Measurements from ENCODE around the gene CCDC81.

CCDC81 gene

GRCh38 chr11:86440843-86441242, 66.2 kb downstream of the CCDC81 start:
- no peak for DNase-seq (ENCODE audit: low read depth)

DNA sequence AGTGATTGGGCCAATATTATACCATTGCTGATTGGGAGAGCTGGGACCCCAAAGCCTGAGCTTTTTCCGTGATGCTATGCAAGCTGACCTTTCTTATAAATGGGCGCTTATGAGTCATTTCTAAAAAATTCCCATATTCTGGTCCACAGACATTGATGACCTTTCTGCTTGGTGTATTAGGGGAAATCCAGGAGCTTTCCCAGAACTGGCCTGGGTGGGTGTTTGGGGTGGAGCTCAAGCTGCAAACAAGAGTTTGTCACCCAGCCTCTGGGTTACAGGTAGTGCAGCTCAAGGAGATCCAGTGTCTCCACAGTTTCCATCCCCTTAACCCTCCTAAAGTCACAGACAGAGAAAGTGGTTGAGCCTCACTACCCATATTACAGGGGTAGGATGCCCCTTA, 67.7 kb downstream of the CCDC81 start:
- no peak for DNase-seq (ENCODE audit: low read depth)

- no peak for DNase-seq (ENCODE audit: low read depth)
Measured at GRCh38 chr11:86442827-86443226, 68.1 kb downstream of the CCDC81 start.

DNA sequence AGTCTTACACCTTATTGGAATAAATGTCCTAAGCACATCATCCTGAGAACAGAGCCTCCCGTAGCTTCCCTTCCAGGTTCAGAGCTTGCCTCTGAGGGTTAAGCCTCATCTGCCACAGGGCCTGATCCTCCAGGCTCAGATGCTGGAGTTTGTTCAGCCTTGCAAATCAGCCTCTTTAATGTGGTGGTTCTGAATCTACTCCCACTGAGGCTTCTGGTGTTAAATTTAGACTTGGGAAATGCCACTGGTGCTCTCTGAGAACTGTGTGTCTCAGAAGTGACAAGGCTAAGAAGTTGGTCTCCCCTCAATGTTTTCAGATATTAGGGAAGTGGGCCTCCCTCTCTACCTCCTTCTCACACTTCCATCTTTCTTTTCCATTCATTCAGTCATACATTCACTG, 68.7 kb downstream of the CCDC81 start:
- DNase-seq (ENCODE audit: low read depth): no peak

GRCh38 chr11:86444981-86445380, 70.3 kb downstream of the CCDC81 start:
- no peak for DNase-seq (ENCODE audit: low read depth)

DNA sequence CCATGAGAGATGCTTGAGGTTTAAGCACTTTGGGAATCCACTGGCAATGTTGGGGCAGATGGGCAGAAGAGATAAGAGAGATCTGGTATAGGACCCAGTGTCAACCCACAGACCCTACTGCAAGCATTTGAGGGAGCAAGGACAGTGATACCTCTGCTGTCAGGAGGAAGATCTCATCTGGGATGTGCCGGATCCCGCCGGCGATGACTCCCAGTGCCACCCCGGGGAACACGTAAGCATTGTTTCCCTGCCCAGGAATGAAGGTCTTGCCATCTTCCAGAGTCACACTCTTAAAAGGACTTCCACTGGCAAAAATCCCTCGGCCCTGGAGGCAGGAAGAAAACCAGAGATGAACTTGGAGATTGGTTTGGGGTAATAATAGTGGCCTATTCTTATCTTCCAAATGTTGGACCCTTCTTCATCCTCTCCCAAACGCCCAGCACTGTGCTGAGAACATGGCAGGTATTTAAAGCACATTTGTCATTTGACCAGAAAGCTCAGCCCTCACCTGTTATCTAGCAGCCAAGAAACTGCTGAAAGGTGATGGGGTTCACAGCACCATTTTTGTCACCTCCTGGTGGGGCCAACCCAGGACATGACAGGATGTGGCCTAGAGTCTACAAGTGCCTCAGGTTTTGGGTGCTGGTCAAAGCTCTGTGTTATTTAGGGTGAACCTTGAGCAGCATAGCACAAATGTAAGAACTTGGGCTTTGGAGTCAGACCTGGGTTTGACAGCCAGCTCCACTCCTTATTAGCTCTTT, 71.7 kb downstream of the CCDC81 start:
- DNase-seq (ENCODE audit: low read depth): no peak

- DNase-seq (ENCODE audit: low read depth): no peak
Measured at GRCh38 chr11:86446924-86447285, 72.2 kb downstream of the CCDC81 start.

- DNase-seq (ENCODE audit: low read depth): no peak
Measured at GRCh38 chr11:86447763-86448480, 73.2 kb downstream of the CCDC81 start.

DNA sequence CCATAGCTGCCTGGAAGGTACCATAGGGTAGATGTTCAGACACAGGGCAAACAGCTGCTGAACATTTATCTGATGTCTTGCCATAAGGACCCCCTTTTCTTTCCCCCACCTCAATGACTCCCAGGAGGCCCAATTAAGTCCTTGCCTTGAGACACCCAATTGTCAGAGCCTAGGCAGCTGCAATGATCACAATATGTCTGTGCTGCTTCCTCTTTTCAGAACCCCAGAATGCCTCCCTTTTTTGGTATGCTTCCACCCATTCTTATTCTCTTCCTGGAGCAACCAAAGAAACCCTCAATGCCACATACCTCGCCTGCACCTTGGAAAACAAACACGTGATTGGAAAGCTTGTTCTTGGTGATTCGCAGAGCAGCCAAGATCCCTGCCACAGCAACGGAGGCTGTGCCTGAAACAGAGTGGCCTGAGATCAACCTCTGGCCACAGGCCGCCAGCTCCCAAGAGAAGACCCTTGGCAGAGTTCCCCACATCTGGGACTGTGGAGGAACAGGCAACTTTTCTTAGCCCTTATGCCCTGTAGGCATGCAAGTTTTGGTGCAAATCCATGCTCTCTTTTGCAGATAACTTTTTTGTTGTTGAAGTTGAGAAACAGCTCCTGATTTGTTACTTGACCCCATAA, 75.4 kb downstream of the CCDC81 start:
- DNase-seq (ENCODE audit: low read depth): no peak

- no peak for DNase-seq (ENCODE audit: low read depth)
Measured at GRCh38 chr11:86453290-86454030, 78.8 kb downstream of the CCDC81 start.

GRCh38 chr11:86456075-86456939, 81.6 kb downstream of the CCDC81 start:
- peak; percentile 59 for DNase-seq (ENCODE audit: low read depth)

GRCh38 chr11:86458294-86459001, 83.8 kb downstream of the CCDC81 start:
- DNase-seq (ENCODE audit: low read depth): no peak

DNA sequence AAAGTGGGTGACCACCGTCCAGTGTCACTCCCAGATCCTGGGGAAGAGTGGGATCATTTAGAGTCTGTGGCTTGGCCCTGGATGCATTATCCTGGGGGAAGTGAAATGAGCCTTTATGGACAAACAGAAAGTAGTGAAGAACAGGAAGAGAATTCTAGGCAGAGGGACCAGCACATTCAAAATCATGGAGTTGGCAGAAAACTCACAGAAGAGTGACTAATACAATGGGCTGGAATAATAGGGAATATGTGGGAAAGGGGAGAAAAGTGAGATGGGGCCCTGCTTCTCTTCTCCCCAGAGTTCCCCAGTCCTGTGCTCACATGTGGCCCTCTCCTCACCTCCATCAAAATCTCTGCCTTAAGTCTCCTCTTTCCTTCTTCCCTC, 84.3 kb downstream of the CCDC81 start:
- DNase-seq (ENCODE audit: low read depth): no peak

- no peak for DNase-seq (ENCODE audit: low read depth)
Measured at GRCh38 chr11:86459682-86460460, 85.2 kb downstream of the CCDC81 start.

- DNase-seq (ENCODE audit: low read depth): no peak
Measured at GRCh38 chr11:86460461-86461385, 86.0 kb downstream of the CCDC81 start.

DNA sequence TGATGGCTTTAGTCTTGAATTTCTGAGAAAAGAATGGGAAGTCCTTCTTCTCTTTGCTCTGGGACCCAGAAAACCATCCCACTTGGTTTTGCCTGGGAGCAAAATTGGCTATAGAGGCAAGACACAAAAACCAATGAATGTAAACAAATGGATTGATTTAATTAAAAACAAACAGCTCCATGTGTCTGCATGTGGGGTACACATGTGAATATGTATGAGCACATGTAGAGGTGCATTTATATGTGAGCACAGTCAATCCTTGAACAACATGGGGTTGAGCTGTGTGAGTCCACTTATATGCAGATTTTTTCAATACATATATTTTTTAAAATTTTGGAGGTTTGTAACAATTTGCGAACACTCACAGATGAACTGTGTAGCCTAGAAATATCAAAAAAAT, 87.2 kb downstream of the CCDC81 start:
- DNase-seq (ENCODE audit: low read depth): no peak

DNA sequence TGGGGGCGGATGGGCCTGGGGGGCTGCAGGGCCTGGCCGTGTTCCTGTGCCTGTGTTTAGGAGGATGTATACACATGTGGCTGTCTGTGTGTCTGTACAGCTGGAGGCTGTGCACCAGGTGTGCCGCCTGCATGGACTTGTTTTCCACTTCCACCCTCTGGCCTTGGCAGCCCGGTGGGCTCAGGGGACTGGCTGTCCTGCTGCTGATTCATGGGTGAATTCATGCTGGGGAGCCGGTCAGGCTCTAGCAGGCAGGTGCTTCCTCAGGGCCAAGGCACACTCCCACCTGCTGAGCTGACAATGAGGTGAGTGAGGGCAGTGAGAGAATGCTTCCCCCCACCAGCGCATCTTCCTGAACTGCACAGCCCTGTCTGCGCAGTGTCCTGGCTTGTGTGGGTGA, 88.4 kb downstream of the CCDC81 start:
- no peak for DNase-seq (ENCODE audit: low read depth)

DNA sequence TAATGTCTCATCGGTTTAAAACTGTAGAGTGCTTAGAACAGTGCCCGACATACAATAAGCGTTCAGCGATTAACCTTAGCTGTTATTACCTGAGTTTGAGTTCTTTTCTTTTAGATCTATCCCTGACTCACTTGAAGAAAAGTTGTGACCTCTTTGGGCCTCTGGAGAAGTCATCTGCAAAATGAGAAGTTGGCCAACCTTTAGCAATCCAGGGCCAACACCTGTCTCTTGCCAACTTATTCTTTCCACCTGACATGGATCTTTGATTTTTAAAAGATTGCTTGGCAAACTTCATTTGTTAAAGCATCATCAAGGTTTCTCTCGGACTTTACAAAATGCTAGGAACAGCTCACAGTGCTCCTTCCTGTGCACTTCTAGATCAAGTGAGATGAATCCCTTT, 89.3 kb downstream of the CCDC81 start:
- no peak for DNase-seq (ENCODE audit: low read depth)

Data from stimulated activated CD8-positive, alpha-beta memory T cell treated with anti-CD3 and anti-CD28 coated beads, Interleukin-15, amount 100 ng/mL, for 1 hour (primary cell).